K562 (cell line): ENCODE data around the gene SMG6. TPM values are rescaled to one million over a fixed set of nuclear protein-coding genes. Genes with fewer than 3 reads are reported as not detected.

ENCODE experiments used
- ATAC-seq: fragments of 200-7000 bp; cut with Tn5 transposase; 3 replicates; pipeline ENCODE4 v1.9.1; 2020; ENCODE audit warnings: moderate library complexity
- BruUV-seq: library from RNA; stranded (reverse); fragments of 400-500 nt; replicated peaks from 2 replicates; lab custom pipeline; 2021; lab: Mats Ljungman, UMichigan
- CTCF ChIA-PET: fragments of 300-600 bp; formaldehyde crosslinking; extraction: SDS; loops from one replicate; lab custom pipeline; 2021; ENCODE audit warnings: low intra/inter-chr PET ratio; lab: Yijun Ruan, JAX
- POLR2A ChIA-PET: fragments of 300-600, 350-650 bp; sonication (Branson Sonifier 250); formaldehyde crosslinking; extraction: SDS; loops from one replicate; lab custom pipeline; 2021; ENCODE audit warnings: antibody characterized with exemption, inconsistent platforms; lab: Yijun Ruan, JAX
- DNase-seq, 4 experiments: peaks; one replicate each; pipeline versions ENCODE4 v3.0.0 to v3.0.0-alpha.2; 2011 to 2018; ENCODE audit warnings: low spot score in 3 of 4, mixed read lengths in 3 of 4; ENCODE audit errors: extremely low read depth in 1 of 4
- FAIRE-seq: peaks from 2 replicates; lab custom pipeline; 2011; peaks lifted over from hg19 to GRCh38; lab: Jason Lieb, UNC
- H2AFZ ChIP-seq: 2 replicates; pipeline ENCODE4 v1.6.0; 2011; ENCODE audit warnings: low read depth, low read length, control low read depth, inconsistent platforms
- H3K27ac ChIP-seq: fragments of 200-600 bp; 3 replicates; pipeline ENCODE4 v1.8.0; 2011; ENCODE audit warnings: low read depth, mild to moderate bottlenecking, control low read depth, inconsistent platforms, low read length, moderate library complexity, mixed read lengths; ENCODE audit errors: extremely low read depth
- H3K27me3 ChIP-seq, 2 experiments: fragments of 300-600 bp in 1 of 2; 2 replicates in 1 of 2; 3 replicates in 1 of 2; pipeline versions ENCODE4 v1.6.0 to v1.8.0; 2011; ENCODE audit warnings: inconsistent platforms in 2 of 2, low read length in 2 of 2, mild to moderate bottlenecking in 1 of 2, mixed read lengths in 1 of 2, moderate library complexity in 1 of 2; ENCODE audit not compliant: control insufficient read depth in 2 of 2, insufficient read depth in 2 of 2
- H3K36me3 ChIP-seq: fragments of 300-600 bp; 3 replicates; pipeline ENCODE4 v1.8.0; 2011; ENCODE audit warnings: mild to moderate bottlenecking, low read length, inconsistent platforms; ENCODE audit not compliant: control insufficient read depth, insufficient read depth
- H3K4me1 ChIP-seq, 2 experiments: fragments of 200-600 bp in 1 of 2; replicated peaks in 1 of 2; 2 replicates in 1 of 2; 3 replicates in 1 of 2; pipeline versions ENCODE4 v1.5.1 to v1.8.0; 2011; ENCODE audit warnings: inconsistent platforms in 2 of 2, low read length in 2 of 2, mild to moderate bottlenecking in 1 of 2, mixed read lengths in 1 of 2, moderate library complexity in 1 of 2; ENCODE audit not compliant: control insufficient read depth in 2 of 2, insufficient read depth in 2 of 2
- H3K4me2 ChIP-seq: 2 replicates; pipeline ENCODE4 v1.6.1; 2011; ENCODE audit warnings: low read length, control low read depth, inconsistent platforms, mixed read lengths; ENCODE audit not compliant: insufficient read depth
- H3K4me3 ChIP-seq: fragments of 200-600 bp; sonication (generic), shearing (Covaris generic); 2 replicates; pipeline ENCODE4 v1.5.1; 2016; ENCODE audit warnings: control low read depth, inconsistent platforms
- H3K79me2 ChIP-seq: fragments of 200-600 bp; 3 replicates; pipeline ENCODE4 v1.8.0; 2011; ENCODE audit warnings: low read length, inconsistent platforms; ENCODE audit not compliant: control insufficient read depth, insufficient read depth
- H3K9ac ChIP-seq, 2 experiments: 2 replicates each; pipeline versions ENCODE4 v1.6.0 to v1.6.1; 2011; ENCODE audit warnings: low read depth in 2 of 2, low read length in 2 of 2, control low read depth in 1 of 2, inconsistent platforms in 1 of 2, mild to moderate bottlenecking in 1 of 2, mixed read lengths in 1 of 2; ENCODE audit not compliant: insufficient read depth in 1 of 2
- H3K9me1 ChIP-seq: one replicate; pipeline ENCODE4 v1.6.0; 2011; ENCODE audit warnings: inconsistent platforms, mild to moderate bottlenecking, low read length, moderate library complexity; ENCODE audit not compliant: control insufficient read depth, insufficient read depth
- H3K9me3 ChIP-seq: replicated peaks from 2 replicates; pipeline ENCODE4 v1.5.1; 2011; ENCODE audit warnings: low read depth, low read length, inconsistent platforms; ENCODE audit not compliant: control insufficient read depth, insufficient read depth
- H4K20me1 ChIP-seq: replicated peaks from 2 replicates; pipeline ENCODE4 v1.6.1; 2011; ENCODE audit warnings: low read length, inconsistent platforms, mixed read lengths; ENCODE audit not compliant: control insufficient read depth, insufficient read depth
- ARID1B ChIP-seq: fragments of 450-650 bp; IDR thresholded peaks from 2 replicates; pipeline ENCODE4 v1.6.1; 2016; ENCODE audit warnings: antibody characterized with exemption, mild to moderate bottlenecking, inconsistent platforms
- BCL6 ChIP-seq: fragments of 250-450 bp; sonication (Bioruptor Pico); IDR thresholded peaks from 2 replicates; pipeline ENCODE4 v1.4.0; 2020
- BRCA1 ChIP-seq, 2 experiments: fragments of 450-650 bp in 1 of 2; sonication (generic) in 1 of 2; formaldehyde crosslinking in 1 of 2; IDR thresholded peaks; 2 replicates each; pipeline versions ENCODE4 v1.5.0 to v1.6.1; 2017 to 2020; ENCODE audit warnings: mild to moderate bottlenecking in 1 of 2, missing genetic modification reagents in 1 of 2
- FOSL1 ChIP-seq: fragments of 200-800 bp; sonication (Bioruptor generic); conservative IDR thresholded peaks from 2 replicates; pipeline ENCODE4 v1.6.1; 2016; ENCODE audit warnings: missing genetic modification characterization, missing compliant biosample characterization
- HMBOX1 ChIP-seq: sonication (generic); IDR thresholded peaks from 2 replicates; pipeline ENCODE4 v1.6.1; 2016
- HMG20B ChIP-seq: fragments of 250-450 bp; sonication (Bioruptor Pico); IDR thresholded peaks from 2 replicates; pipeline ENCODE4 v1.5.0; 2021; ENCODE audit warnings: mild to moderate bottlenecking
- UBTF ChIP-seq, 2 experiments: IDR thresholded peaks; 2 replicates each; pipeline ENCODE4 v1.6.1; 2012; ENCODE audit warnings: improper control_type of control experiment in 2 of 2, low read depth in 2 of 2, low read length in 2 of 2, borderline replicate concordance in 1 of 2
- XRCC3 ChIP-seq: fragments of 450-650 bp; IDR thresholded peaks from 2 replicates; pipeline ENCODE4 v1.6.1; 2017; ENCODE audit warnings: mild to moderate bottlenecking, moderate library complexity
- ZNF280B ChIP-seq: fragments of 250-450 bp; sonication (Bioruptor Pico); IDR thresholded peaks from 2 replicates; pipeline ENCODE4 v1.5.1; 2021; ENCODE audit warnings: mild to moderate bottlenecking
- ZNF609 ChIP-seq: sonication (generic); formaldehyde crosslinking; IDR thresholded peaks from 2 replicates; pipeline ENCODE4 v1.8.1; 2023; ENCODE audit warnings: missing genetic modification reagents, mild to moderate bottlenecking, borderline replicate concordance
- WGBS: fragments of 100-300 bp; shearing (Covaris generic); methylation state at CpG from one replicate; pipeline ENCODE4 v1.1.6; 2016; ENCODE audit warnings: low coverage, mixed read lengths; ENCODE audit not compliant: insufficient coverage; ENCODE audit errors: missing lambda C conversion rate; 5-methylcytosine and 5-hydroxymethylcytosine counted together
- in situ Hi-C: fragments of 300-500 bp; cut with MboI; formaldehyde crosslinking; loops from 4 replicates; pipeline ENCODE4 v1.15.0; 2018; ENCODE audit warnings: inconsistent platforms, mixed read lengths
- intact Hi-C: fragments of 100-400 bp; cut with micrococcal nuclease; formaldehyde crosslinking; loops from 2 replicates; pipeline ENCODE4 v1.14.2; 2022
- polyA plus RNA-seq, 8 experiments: library from polyadenylated mRNA; depleted of rRNA in 4 of 8; stranded (reverse) in 5 of 8; unstranded in 3 of 8; fragments of >200 nt; fragmentation: Nextera tagmentation in 2 of 8; fragmentation: Illumina TruSeq in 1 of 8; extraction: Ambion mirVana in 2 of 8; extraction: Trizol in 1 of 8; gene quantifications; 2 replicates each; pipeline versions ENCODE4 v1.2.1 to v1.2.3, GENCODE V29; 2011 to 2014; ENCODE audit warnings: inconsistent platforms in 1 of 8, missing spikeins in 1 of 8
- total RNA-seq, 7 experiments: library from RNA; depleted of rRNA in 6 of 7; stranded (reverse); fragments of >200 nt in 6 of 7; fragmentation: Illumina TruSeq in 2 of 7; extraction: Trizol in 2 of 7; gene quantifications; 2 replicates each; pipeline versions ENCODE4 v1.2.1 to v1.2.3, GENCODE V29; 2011 to 2021; ENCODE audit warnings: low replicate concordance in 1 of 7

Gene SMG6
- total and polyA plus RNA-seq, 9 of the 15 experiments (the other 6 are each of a cell fraction or from before 2014, with no cell fraction given): 0.44 to 13.9 (median 6.0) TPM

- no peak for TF ChIP-seq ZNF609
- no peak for TF ChIP-seq HMG20B (CRISPR knock-in tag)
- no peak for TF ChIP-seq BRCA1 (IDR thresholded peaks at IDR 0.05)
- no peak for TF ChIP-seq BRCA1 (CRISPR knock-in tag; IDR thresholded peaks at IDR 0.05)
- no peak for TF ChIP-seq BCL6 (CRISPR knock-in tag)
Observed at GRCh38 chr17:2240541-2240940, 63.0 kb downstream of the SMG6 start (continued).

- FAIRE-seq: no peak
- no peak overlapping the region for H3K9ac ChIP-seq
- DNase-seq: peak in 1 of 4 experiments; percentile 20
- no peak overlapping the region for H3K4me2 ChIP-seq
- H3K9me1 ChIP-seq: no peaks in the 10 kb centered on the region
- H3K36me3 ChIP-seq: peaks cover 33% of the 10 kb centered on the region; the same call in 2 of the 3 replicates
- no peak for ATAC-seq
- no peaks in the 10 kb centered on the region for H3K27me3 ChIP-seq
- POLR2A ChIA-PET: interaction anchor here (1.2 kb wide), 1 partner anchor 9 kb away, joined by 4 read pairs; no protein-coding TSS in a partner anchor
- no TSS peak for BruUV-seq
- H3K4me1 ChIP-seq: no peaks in the 10 kb centered on the region; a peak in 1 of 5 replicates
- H3K9me3 ChIP-seq: no peaks in the 10 kb centered on the region
- no peaks in the 10 kb centered on the region for H4K20me1 ChIP-seq
- CTCF ChIA-PET: no interaction called here
- H2AFZ ChIP-seq: no peak overlapping the region
- intact Hi-C loops (no loop called here), in situ Hi-C loops (loop anchor here (10.0 to 25.0 kb wide), 2 partner anchors 175 to 328 kb away; no protein-coding TSS in a partner anchor)
- WGBS: 38% methylated on average over 10 of the region's 10 CpGs
- no peaks in the 10 kb centered on the region for H3K79me2 ChIP-seq
- H3K27ac ChIP-seq: no peak overlapping the region
- H3K4me3 ChIP-seq: no peak overlapping the region
- no peak for TF ChIP-seq UBTF (IDR thresholded peaks at IDR 0.05; ENCODE audit: borderline replicate concordance in 1 of 2, low read depth in 2 of 2, low read length in 2 of 2)
- peak; percentile 8; the same call in 1 of the 2 replicates for TF ChIP-seq ARID1B
- no peak for TF ChIP-seq XRCC3
- TF ChIP-seq ZNF280B (CRISPR knock-in tag): no peak
- peak; percentile 93 for TF ChIP-seq FOSL1 (tag)
- TF ChIP-seq HMBOX1: peak; percentile 49; the same call in 1 of the 2 replicates
Observed at GRCh38 chr17:2239882-2240430, 63.6 kb downstream of the SMG6 start.
